A673 (cell line): ENCODE data around the gene CCL15. TPM values are rescaled to one million over a fixed set of nuclear protein-coding genes. Genes with fewer than 3 reads are reported as not detected.

Source experiments
- Bru-seq: library from RNA; stranded (reverse); fragments of 400-500 nt; gene quantifications from one replicate; lab custom pipeline; 2021; lab: Mats Ljungman, UMichigan
- BruChase-seq, 2 experiments: library from RNA; stranded (reverse); fragments of 400-500 nt; gene quantifications; one replicate each; lab custom pipeline; 2021; lab: Mats Ljungman, UMichigan
- BruUV-seq: library from RNA; stranded (reverse); fragments of 400-500 nt; replicated peaks from 2 replicates; lab custom pipeline; 2021; lab: Mats Ljungman, UMichigan
- CTCF ChIA-PET: fragments of 300-600 bp; sonication (Branson Sonifier 250); formaldehyde crosslinking; loops from one replicate; lab custom pipeline; 2022; ENCODE audit warnings: antibody characterized with exemption; lab: Charles Lee
- POLR2A ChIA-PET: fragments of 300-600 bp; sonication (Branson Sonifier 250); formaldehyde crosslinking; loops from one replicate; lab custom pipeline; 2022; ENCODE audit warnings: antibody characterized with exemption; ENCODE audit not compliant: low non-redundant PET; lab: Charles Lee
- DNase-seq: peaks from one replicate; pipeline ENCODE4 v3.0.0-alpha.2; 2015; ENCODE audit warnings: low spot score
- H3K27ac ChIP-seq: fragments of 200-600 bp; sonication (generic); 2 replicates; pipeline ENCODE4 v1.5.1; 2016; ENCODE audit warnings: mixed run types, low read depth, mild to moderate bottlenecking, mixed read lengths, antibody characterized with exemption, low read length; ENCODE audit not compliant: poor library complexity, severe bottlenecking
- H3K27me3 ChIP-seq: fragments of 200-600 bp; sonication (generic); replicated peaks from 2 replicates; pipeline ENCODE4 v1.6.1; 2017; ENCODE audit warnings: mixed run types, low read depth, mild to moderate bottlenecking, mixed read lengths, antibody characterized with exemption, low read length; ENCODE audit not compliant: insufficient read depth, poor library complexity
- H3K36me3 ChIP-seq: fragments of 200-600 bp; sonication (generic); 2 replicates; pipeline ENCODE4 v1.6.1; 2016; ENCODE audit warnings: mixed run types, mild to moderate bottlenecking, mixed read lengths, antibody characterized with exemption, low read length; ENCODE audit not compliant: insufficient read depth, poor library complexity, severe bottlenecking
- H3K4me1 ChIP-seq: fragments of 200-600 bp; sonication (generic); 2 replicates; pipeline ENCODE4 v1.6.1; 2017; ENCODE audit warnings: mixed run types, mild to moderate bottlenecking, mixed read lengths, antibody characterized with exemption, low read length; ENCODE audit not compliant: insufficient read depth, poor library complexity, severe bottlenecking
- H3K4me3 ChIP-seq: fragments of 200-600 bp; sonication (generic); 2 replicates; pipeline ENCODE4 v1.5.1; 2016; ENCODE audit warnings: low read depth, mixed run types, mild to moderate bottlenecking, mixed read lengths, low read length; ENCODE audit not compliant: poor library complexity, severe bottlenecking
- H3K9me3 ChIP-seq: fragments of 200-600 bp; sonication (generic); 2 replicates; pipeline ENCODE4 v1.6.1; 2016; ENCODE audit warnings: mixed run types, low read depth, mild to moderate bottlenecking, mixed read lengths, antibody characterized with exemption, low read length; ENCODE audit not compliant: poor library complexity, severe bottlenecking
- EZH2 ChIP-seq: fragments of 200-600 bp; sonication (generic); IDR thresholded peaks from 2 replicates; pipeline ENCODE4 v1.6.1; 2017; ENCODE audit warnings: borderline replicate concordance, low read depth, mild to moderate bottlenecking, mixed read lengths, antibody characterized with exemption, low read length; ENCODE audit not compliant: poor library complexity, severe bottlenecking
- intact Hi-C: fragments of 100-400 bp; cut with micrococcal nuclease; formaldehyde crosslinking; loops from one replicate; pipeline ENCODE4 v1.10.0; 2022; ENCODE audit not compliant: unreplicated experiment
- long read RNA-seq: library from polyadenylated mRNA; stranded (forward); transcript quantifications from one replicate; pipeline ENCODE4 v2.0.0, GENCODE V29; 2022
- total RNA-seq: library from RNA; stranded (reverse); gene quantifications from 2 replicates; pipeline ENCODE4 v1.2.3, GENCODE V29; 2021
- TF ChIP-seq, protein P1 (sequence below): fragments of 300-800, 200-600 bp; sonication (generic); conservative IDR thresholded peaks from 2 replicates; pipeline ENCODE4 v1.5.1; 2017; ENCODE audit warnings: low read depth, mild to moderate bottlenecking, antibody characterized with exemption, low read length, moderate library complexity, mixed read lengths

Gene CCL15, protein sequence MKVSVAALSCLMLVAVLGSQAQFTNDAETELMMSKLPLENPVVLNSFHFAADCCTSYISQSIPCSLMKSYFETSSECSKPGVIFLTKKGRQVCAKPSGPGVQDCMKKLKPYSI
- total RNA-seq, result not detected in 2 replicates
- Bru-seq, nascent RNA, result not detected
- not detected for BruChase-seq, experiment 1, labeled RNA remaining after a 2-hour chase
- not detected for BruChase-seq, experiment 2, labeled RNA remaining after a 6-hour chase
- long read RNA-seq, result 0 reads

GRCh38 chr17:36001110-36001771 lies at the start of gene CCL15:
TSS of gene CCL15 (minus strand) at chr17:36001553. CDS start at chr17:36001492, 61 bp downstream.
- intact Hi-C loops, result loop anchor here (10.0 kb wide), 1 partner anchor 1326 kb away; no protein-coding TSS in a partner anchor
- CTCF ChIA-PET, result no interaction called here
- no peak within 1 kb of the TSS for H3K27ac ChIP-seq
- no peaks in the 10 kb centered on the region for H3K4me1 ChIP-seq
- no peak for DNase-seq
- BruUV-seq, result no TSS peak
- POLR2A ChIA-PET, result no interaction called here
- H3K36me3 ChIP-seq, result no peaks in the 10 kb centered on the region
- TF ChIP-seq, protein P1, sequence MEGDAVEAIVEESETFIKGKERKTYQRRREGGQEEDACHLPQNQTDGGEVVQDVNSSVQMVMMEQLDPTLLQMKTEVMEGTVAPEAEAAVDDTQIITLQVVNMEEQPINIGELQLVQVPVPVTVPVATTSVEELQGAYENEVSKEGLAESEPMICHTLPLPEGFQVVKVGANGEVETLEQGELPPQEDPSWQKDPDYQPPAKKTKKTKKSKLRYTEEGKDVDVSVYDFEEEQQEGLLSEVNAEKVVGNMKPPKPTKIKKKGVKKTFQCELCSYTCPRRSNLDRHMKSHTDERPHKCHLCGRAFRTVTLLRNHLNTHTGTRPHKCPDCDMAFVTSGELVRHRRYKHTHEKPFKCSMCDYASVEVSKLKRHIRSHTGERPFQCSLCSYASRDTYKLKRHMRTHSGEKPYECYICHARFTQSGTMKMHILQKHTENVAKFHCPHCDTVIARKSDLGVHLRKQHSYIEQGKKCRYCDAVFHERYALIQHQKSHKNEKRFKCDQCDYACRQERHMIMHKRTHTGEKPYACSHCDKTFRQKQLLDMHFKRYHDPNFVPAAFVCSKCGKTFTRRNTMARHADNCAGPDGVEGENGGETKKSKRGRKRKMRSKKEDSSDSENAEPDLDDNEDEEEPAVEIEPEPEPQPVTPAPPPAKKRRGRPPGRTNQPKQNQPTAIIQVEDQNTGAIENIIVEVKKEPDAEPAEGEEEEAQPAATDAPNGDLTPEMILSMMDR, result no peak
- TF ChIP-seq EZH2, result no peak
- no peaks in the 10 kb centered on the region for H3K27me3 ChIP-seq
- H3K4me3 ChIP-seq, result no peak within 1 kb of the TSS
- no peaks in the 10 kb centered on the region for H3K9me3 ChIP-seq

GRCh38 chr17:36049643-36050042 lies 48.3 kb upstream of the CCL15 start:
- no peak overlapping the region for H3K27ac ChIP-seq
- intact Hi-C loops, result no loop called here
- no TSS peak for BruUV-seq
- TF ChIP-seq EZH2, result no peak
- TF ChIP-seq, protein P1, result no peak
- ChIA-PET CTCF (no interaction called here), POLR2A (no interaction called here)
- H3K9me3 ChIP-seq, result no peaks in the 10 kb centered on the region
- H3K4me3 ChIP-seq, result no peak overlapping the region
- no peak for DNase-seq
- no peaks in the 10 kb centered on the region for H3K4me1 ChIP-seq
- H3K27me3 ChIP-seq, result no peaks in the 10 kb centered on the region
- no peaks in the 10 kb centered on the region for H3K36me3 ChIP-seq

GRCh38 chr17:36048066-36048465 lies 46.7 kb upstream of the CCL15 start:
- CTCF ChIA-PET, result no interaction called here
- BruUV-seq, result no TSS peak

More at GRCh38 chr17:36048066-36048465, 46.7 kb upstream of the CCL15 start:
- Histone ChIP-seq H3K4me1 (no peaks in the 10 kb centered on the region), H3K27ac (no peak overlapping the region), H3K27me3 (no peaks in the 10 kb centered on the region), H3K36me3 (no peaks in the 10 kb centered on the region), H3K9me3 (no peaks in the 10 kb centered on the region), H3K4me3 (no peak overlapping the region)
- intact Hi-C loops, result no loop called here
- TF ChIP-seq, protein P1, result no peak
- no peak for TF ChIP-seq EZH2
- no peak for DNase-seq
- POLR2A ChIA-PET, result no interaction called here
